GM18868 (cell line): ENCODE data around the gene STK32C.

Experiments used
- ATAC-seq: cut with Tn5 transposase; IDR thresholded peaks from one replicate; pipeline ENCODE4 v1.9.1; 2021; ENCODE audit warnings: mild to moderate bottlenecking, moderate library complexity; ENCODE audit not compliant: unreplicated experiment

The STK32C gene

GRCh38 chr10:132174237-132174636 lies 133.5 kb downstream of the STK32C start:
- no peak for ATAC-seq

GRCh38 chr10:132173185-132173584 lies 134.6 kb downstream of the STK32C start:
- no peak for ATAC-seq

GRCh38 chr10:132172091-132173066 lies 135.4 kb downstream of the STK32C start:
- ATAC-seq, result no peak

DNA sequence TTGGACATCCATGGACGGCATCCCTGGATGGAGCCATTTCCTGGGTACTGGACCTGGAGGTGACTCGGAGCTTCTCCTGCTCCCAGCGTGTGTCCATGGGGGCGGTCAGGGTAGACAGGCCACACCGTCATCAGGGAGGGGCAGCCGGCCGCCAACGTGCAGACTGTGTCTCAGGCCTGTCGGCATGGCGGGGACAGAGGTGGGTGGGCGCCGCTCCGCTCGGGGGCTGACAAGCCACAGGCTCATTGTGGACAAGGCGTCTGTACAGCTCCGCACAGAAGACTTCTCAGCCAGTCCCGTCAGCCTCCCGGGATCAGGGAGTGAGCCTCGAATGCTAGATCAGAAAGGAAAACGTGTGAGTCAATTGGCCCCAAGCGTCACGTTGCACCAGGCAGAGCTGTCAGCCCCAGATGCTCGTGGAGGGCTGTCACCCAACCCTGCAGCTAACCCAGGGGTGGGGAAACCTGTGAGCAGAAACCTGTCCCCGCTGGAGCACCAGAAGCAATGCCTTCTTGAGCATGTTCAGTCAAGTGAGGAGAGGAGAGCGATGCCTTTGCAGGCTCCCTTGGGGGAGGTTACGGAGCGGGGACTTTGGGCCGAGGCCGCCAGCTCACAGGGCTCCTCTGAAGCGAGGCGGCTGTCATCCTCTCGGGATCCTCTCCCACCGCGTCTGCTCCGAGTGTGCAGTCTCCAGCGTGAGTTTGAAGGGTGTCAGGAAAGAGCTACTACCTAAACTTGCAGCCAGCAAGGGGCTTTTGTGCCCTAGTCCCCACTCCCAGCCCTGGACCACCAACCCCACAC lies 137.0 kb downstream of the STK32C start:
- ATAC-seq, result no peak

DNA sequence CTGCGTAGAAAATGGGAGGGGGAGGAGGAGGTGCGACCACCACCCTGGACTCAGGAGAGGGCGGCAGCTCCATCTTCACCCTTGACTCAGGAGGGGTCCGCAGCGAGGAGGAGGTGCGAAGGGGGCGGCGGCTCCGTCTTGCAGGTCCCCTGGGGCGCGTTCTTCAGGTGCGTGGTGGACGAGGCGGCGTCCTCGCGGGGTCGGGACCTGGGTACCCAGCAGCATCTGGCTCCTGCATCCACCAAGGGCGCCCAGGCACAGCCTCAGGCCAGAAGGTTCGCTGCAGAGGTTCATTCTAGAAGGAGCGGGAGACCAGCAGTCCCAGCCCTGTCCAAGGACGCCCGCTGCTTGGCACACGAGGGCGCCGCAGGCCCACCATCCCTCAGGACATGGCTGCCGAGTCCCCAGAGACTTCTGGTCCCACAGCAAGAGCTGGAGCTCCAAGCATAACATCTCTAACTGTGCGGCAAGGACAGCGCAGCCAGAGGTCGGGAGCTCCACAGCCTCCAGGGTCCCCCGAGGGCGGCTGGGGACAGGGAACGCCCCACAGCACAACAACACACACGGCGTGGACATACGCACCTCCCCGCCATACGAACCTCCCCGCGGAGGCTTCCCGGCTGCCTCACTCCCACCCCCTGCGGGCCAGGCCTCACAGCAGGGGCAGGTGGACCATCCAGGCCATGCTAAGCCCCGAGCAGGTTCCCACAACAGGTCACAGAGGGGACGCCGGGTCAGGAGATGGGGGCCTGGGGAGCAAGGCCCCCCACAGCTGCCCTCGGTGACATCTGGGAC lies 137.8 kb downstream of the STK32C start:
- ATAC-seq, result no peak

- no peak for ATAC-seq
Observed at GRCh38 chr10:132169031-132169765, 138.6 kb downstream of the STK32C start.

DNA sequence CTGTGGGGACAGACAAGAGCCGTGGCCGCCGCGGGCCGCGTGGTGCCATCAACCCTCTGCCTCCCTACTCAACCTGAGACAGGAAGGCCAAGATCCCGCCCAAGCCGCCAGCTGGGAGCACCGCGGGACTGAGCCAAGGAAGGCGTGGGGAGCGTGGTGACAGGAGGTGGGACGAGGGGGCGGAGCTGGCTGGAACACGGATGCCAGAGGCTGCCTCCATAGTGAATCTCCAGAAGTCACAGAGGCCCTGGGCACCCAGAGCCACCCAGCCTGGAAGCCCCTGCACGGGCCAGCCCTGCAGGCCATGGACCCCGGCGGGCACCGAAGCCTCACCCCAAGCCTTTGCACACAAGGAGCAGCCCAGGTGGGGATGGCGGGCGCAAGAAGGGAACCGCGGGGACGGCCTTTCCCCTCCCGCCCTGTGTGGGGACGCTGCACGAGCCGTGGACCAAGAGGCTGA lies 139.1 kb downstream of the STK32C start:
- ATAC-seq, result no peak

DNA sequence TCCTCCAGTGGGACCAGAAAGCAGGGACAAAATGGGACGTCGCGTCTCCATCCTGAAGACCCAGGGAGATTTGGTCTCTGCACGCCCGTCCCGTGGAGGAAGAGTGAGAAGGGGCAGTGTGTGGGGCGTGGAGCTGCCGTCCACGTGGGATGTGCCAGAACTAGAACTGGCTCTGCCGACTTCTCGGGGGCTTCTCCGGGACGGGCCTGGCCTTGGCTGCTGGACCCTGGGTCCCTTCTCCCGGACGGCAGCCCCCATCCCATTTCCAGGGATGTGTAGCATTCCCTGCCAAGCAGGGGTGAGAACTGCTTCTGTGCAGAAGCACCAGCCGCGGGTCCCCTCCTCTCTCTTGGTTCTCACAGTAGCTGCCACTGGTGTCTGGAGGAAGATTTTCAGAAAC lies 139.8 kb downstream of the STK32C start:
- no peak for ATAC-seq

- no peak for ATAC-seq
Observed at GRCh38 chr10:132167041-132167674, 140.6 kb downstream of the STK32C start.

GRCh38 chr10:132166216-132166950 lies 141.4 kb downstream of the STK32C start:
- no peak for ATAC-seq

- ATAC-seq, result no peak
Observed at GRCh38 chr10:132165416-132165980, 142.3 kb downstream of the STK32C start.

DNA sequence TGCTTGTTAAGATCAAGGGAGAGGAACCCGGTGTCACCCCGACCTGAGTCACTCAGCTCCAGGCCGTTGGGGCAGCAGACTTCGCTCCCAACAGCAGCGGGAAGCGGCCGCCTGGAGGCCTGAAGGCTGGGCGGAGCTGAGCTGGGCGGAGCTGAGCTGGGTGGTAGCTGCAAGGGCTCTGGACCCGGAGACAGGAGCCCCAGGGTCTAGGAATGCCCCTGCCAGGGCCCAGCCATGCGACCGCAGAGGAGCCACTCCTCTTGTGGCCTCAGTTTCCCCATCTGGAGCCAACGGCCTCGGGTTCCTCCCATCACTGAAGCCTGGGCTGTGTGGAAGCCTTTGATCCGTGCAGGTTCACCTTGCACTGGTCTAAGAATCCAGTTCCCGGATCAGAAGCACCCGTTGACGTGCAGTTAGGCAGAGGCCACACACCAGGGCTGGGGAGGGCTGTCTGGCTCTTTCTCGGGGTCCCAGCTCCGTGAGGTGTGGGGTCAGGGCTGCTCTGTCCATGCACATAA lies 142.9 kb downstream of the STK32C start:
- ATAC-seq, result no peak

GRCh38 chr10:132163826-132164515 lies 143.8 kb downstream of the STK32C start:
- no peak for ATAC-seq

DNA sequence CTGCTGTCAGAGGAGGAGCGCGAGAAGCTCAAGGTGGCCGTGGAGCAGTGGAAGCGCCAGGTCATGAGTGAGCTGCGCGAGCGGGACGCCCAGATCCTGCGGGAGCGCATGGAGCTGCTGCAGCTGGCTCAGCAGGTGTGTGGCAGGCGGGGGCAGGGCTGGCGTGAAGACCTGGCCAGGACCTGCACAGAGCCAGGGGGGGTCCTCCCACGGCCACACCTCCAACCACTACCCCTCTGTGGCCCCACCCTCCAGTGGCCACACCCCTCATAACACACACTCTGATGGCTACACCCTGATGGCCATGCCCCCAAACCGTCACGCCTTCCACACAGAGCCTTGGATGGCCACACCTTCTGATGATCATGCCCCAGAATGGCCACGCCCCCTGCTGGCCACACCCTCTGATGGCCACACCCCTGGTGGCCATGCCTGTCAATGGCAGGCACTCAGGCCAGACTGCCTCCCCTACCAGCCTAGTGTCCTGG lies 144.4 kb downstream of the STK32C start:
- ATAC-seq, result peak; percentile 41

DNA sequence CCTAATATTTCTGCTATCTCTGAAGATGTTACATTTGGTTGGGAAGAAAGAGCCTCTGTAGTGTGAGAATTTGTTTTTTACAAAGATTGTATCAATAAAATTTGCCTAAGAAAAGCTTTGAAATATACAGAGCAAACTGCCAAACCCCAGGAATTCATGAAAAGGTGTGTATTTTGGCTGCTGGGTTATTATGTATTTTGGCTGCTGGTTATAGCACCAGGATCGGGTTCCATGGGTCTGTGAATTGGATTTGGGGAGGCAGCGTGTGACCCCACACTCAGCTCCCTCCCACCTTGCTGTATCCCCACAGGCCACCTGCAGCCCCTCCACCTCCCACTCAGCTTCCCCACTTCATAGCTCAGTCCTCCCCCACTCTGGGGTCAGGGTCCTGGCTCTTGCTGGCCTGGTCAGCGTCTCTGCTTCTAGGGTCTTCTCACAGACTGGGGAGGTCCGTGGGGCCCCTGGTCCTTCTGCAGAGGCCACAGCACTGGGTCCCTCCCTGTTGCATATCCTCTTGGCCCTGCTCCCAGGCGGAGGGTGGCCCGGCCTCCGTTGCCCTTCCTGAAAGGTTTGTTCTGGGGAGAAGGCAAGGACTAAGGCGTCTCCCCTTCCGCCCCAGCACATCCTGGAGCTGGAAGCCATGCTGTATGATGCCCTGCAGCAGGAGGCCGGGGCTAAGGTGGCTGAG lies 145.0 kb downstream of the STK32C start:
- ATAC-seq, result no peak

DNA sequence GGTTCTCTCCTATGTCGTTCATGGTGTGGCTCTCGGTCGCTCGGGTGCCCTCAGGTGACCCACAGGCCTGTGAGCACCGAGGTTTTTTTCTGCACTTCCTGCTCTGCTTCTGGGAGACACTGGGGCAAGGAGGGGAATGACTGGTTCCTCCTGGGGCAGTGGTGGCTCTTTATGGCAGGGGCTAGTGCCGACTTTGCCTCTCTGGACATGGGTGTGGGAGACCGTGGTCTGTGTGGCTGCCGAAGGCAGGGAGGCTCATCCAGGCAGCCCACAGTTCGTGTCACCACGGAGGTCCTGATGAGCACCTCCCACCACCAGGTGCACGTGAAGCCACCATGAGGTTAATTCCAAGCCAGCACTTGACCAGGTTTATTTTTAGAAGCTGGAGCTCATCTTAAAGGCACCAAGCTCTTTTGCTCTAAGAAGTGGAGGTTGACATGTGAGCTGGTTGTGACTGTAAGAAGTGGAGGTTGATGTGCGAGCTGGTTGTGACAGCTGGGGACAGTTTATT lies 145.7 kb downstream of the STK32C start:
- no peak for ATAC-seq
